D341Med (cell line): ENCODE measurements around the gene SIRT7.

Source experiments
- DNase-seq: peaks from one replicate; pipeline ENCODE4 v3.0.0; 2012; ENCODE audit warnings: low spot score

Gene SIRT7

DNA sequence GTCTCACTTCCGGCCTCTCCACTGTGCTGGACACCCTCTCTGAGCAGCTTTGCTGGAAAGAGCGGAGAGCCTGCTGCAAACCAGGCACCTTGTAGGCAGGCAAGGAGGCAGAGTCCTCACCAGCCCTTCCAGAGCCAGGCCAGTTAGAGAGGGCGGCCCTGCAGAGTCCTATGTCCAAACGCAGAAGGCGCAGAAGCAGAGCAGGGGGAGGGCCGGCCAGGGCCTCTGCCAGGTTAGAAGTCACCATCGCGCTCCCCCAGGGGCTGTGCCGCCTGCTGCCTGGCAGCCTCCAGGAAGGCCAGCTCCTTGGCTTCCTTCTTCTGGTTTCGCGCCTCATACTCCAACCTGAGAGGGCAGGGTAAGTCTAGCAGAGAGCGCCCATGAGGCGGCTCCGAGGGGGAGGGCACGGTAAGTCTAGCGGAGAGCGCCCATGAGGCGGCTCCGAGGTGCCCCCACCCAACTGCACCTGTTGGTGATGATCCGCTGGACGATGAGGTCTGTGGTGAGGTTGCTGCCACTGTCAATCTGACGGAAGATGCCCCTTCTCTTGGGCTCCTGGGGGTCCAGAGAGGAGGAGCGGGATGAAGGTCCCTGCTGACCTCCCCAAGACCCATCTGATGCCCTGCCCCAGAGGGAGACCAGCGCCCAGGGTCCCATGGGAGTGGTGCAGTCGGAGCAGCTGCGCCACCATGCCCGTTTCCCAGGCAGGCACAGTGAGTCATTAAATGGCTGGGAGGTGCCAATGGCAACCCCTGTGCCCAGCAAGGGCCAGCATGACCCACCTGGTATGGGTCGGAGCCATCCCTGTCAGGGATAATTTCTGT is 13.2 kb downstream of the SIRT7 start:
- DNase-seq, result no peak

DNA sequence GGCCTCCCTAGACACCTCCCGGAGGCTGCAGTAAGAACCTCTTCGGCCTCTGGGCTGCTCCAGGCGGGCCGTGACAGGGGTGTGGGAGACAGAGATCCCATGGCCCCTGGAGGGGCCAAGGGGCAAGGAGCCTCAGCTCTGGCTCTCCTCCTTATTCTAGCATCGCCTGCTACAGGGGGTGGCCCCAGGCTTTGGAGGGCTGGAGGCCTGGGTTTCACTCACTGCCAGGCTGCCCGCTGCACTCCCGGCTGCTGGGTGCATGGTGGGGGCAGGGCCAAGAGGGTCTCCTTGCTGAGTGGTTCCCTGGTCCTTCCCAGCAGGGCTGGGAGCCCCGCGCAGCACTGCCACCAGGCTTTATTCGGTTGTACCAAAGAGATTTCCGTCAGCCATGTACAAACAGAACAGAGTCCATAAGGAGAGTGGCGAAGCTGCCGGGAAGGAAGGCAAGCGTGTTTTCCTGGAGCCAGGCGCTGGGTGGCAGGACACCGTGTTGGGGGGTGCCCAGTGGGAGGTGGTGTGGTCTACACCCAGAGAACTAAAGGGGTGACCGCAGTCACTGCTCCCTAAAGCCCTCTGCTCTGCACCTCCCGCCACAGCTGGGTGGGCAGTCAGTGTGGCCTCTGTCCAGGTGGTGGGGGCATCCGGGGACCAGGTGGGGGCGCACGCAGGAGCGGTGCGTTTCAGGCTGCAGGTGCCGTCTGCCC is 13.9 kb downstream of the SIRT7 start:
- no peak for DNase-seq

DNA sequence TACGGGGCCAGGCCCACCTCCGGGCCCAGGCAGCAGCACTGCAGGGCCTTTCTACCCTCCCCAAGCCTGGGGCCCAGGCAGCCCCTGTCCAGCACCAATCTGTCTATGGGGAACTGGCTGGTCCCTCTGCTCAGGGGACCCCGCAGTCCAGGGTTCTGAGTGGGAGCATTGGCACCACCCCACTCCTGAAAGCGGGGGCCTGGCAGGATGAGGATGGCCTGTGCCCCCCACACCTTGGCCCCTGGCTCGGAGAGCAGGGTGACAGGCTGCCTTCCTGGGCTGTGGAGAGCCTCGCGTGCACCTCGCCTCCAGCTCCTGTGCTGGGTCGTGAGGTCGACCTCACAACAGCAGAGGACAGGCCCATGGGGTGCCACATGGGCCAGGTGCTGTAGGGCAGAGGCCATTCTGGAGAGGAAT is 14.6 kb downstream of the SIRT7 start:
- no peak for DNase-seq

DNA sequence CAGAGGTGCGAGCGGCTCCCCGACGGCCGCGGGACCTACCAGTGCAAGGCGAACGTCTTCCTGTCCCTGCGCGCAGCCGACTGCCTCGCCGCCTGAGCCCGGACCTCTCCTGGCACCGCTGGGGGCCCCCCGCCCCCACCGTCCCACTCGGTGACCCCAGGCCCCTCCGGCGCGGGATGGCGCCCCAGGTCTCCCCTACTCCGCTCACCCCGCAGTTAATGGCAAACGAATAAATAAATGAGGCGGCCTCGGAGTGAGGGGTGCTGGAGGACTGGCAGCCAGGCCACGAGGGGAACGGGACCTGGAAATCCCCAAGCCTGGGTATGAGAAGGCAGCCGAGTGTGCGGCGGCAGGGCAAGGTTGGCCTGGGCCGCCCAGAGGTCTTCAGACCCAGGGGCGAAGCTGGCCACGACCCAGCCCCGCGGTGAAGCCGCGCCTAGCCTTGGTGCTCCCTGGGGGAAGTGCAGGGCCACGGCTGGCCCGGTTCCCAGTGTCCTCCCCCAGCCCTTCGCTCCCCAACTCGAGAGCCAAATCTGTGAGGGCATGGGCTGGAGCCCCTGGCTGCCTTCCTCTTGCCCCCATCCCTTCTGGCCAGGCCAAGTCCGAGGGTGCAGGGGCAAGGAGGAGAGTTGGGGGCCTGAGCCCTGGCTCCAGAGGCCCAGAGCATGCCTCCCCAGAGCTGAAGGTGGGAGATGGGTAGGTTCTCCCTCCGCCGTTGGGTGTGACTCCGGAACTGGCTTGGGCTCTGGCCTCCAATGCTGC is 15.1 kb downstream of the SIRT7 start:
- DNase-seq, result no peak

DNA sequence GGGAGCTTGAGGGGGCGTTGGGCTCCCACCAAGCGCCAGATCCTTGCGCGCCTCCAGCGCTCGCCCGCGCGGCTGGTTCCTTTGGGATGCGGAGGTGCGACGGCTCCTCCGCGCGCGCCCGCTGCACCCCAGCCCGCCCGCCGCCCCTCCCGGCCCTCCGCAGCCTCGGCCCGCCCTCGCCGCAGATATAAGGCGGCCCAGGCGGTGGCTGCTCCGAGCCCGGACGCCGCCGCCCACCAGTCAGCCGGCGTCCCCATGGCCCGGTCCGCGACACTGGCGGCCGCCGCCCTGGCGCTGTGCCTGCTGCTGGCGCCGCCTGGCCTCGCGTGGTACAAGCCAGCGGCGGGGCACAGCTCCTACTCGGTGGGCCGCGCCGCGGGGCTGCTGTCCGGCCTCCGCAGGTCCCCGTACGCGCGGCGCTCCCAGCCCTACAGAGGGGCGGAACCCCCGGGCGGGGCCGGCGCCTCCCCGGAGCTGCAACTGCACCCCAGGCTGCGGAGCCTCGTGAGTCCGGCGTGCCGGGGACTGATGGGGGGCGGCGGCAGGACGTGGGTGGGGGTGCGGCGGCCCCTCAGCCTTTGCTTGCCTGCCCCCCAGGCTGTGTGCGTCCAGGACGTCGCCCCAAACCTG is 15.8 kb downstream of the SIRT7 start, which contains the start of gene NPB:
Gene NPB (plus strand): TSS at position 216 of the 630 bp plus-strand sequence. CDS start 40 bp downstream, at position 256.
- peak; percentile 65 for DNase-seq

DNA sequence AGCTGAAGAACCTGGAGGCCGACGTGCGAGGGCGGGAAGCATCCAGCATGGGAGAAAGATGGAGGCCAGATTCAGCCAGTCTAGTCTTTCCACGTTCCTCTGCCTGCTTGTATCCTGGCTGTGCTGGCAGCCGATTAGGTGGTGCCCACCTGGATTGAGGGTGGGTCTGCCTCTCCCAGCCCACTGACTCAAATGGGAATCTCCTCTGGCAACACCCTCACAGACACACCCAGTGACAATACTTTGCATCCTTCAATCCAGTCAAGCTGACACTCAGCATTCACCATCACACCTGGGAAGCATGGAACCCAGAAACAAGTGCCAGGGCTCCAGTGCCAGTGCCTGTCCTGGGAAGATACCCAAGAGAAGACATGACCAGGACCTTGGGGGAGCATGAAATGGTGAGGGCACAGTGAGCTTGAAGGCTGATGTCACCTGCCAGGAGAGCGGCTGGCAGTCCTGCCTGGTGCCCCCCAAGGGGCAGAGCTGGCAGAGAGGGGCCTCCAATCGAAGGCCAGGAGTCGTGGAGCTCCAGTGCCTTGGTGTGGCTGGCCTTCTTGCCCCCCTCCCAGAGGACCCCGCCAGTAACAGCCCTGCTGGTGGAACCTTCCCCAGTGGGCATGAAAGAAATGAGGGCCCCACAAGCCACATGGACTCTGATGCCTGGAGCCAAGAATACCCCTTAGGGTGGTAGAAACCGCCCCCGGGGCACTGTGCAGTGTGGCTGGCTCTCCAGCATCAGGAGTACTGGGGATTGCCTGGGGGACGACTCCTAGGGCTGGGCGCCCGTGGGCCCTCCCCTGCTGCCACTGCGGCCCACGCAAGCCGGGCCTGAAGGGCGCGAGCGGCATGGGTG is 16.6 kb downstream of the SIRT7 start:
- DNase-seq, result no peak

DNA sequence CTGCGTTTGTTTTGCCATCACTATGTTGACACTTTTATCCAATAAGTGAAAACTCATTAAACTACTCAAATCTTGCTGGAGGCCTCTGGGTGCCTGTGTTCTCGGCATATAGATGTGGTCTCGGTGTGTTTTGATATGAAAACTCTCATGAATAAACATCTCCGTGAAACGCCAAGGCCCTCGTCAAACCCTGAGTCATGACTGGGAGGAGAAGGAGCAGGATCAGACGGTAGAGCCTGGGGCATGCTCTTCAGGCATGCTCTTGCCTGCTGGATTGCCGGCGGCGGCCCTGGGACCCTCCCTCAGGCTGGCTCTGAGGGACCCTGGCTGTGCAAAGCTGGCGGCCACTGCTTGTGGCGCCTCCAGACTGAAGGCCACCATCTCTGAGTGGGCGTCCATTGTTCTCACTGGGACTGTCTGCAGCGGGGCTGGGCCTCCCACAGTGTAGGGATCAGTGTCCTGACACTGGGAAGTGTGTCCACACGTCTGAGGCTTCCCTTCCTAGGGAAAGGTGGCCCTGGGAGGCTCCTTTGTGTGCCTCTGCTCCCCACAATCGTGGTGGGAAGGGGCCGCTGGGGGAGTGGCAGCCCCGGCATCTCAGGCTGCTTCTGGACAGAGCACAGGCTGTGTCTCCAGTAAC is 17.7 kb downstream of the SIRT7 start:
- no peak for DNase-seq

DNA sequence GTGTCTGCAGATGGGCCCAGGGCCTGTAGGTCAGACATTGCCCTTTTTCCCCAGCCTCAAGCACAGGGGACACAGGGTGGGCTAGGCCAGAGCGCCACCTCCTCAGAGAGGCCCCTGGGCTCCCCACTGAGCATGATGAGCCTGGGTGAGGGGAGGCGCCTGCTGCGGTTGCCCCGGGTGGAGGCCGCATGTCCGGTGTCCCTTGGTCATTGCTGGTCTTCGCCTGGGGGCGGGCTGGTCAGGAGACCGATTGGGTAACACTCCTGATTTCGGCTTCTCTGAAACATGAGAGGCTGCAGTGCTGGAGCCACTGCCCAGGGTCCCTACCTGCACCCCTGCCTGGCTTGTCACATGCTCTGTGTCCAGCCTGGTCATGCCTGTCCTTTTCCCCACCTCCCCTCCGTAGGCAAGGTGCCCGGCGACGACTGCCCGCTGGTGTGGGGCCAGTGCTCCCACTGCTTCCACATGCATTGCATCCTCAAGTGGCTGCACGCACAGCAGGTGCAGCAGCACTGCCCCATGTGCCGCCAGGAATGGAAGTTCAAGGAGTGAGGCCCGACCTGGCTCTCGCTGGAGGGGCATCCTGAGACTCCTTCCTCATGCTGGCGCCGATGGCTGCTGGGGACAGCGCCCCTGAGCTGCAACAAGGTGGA is 18.3 kb downstream of the SIRT7 start:
- no peak for DNase-seq

DNA sequence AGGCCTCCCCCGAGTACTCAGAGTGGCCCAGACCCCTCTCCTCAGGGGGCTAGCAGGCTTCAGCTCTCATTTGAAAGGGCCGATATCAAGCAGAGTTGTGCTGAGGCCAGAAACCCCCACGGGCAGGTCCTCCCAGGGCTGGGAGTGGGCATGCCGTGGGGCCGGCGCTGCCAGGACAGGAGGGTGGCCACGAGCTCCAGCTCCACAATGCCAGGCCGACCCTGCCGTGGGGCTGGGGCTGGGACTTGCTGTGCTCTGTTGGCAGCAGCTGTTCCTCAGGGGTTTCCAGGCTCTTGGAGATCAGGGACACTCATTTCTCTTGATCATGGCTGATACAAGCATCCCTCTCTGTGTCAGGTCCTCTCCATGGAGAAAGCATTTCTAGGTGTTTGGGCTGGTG is 19.1 kb downstream of the SIRT7 start:
- DNase-seq, result no peak

DNA sequence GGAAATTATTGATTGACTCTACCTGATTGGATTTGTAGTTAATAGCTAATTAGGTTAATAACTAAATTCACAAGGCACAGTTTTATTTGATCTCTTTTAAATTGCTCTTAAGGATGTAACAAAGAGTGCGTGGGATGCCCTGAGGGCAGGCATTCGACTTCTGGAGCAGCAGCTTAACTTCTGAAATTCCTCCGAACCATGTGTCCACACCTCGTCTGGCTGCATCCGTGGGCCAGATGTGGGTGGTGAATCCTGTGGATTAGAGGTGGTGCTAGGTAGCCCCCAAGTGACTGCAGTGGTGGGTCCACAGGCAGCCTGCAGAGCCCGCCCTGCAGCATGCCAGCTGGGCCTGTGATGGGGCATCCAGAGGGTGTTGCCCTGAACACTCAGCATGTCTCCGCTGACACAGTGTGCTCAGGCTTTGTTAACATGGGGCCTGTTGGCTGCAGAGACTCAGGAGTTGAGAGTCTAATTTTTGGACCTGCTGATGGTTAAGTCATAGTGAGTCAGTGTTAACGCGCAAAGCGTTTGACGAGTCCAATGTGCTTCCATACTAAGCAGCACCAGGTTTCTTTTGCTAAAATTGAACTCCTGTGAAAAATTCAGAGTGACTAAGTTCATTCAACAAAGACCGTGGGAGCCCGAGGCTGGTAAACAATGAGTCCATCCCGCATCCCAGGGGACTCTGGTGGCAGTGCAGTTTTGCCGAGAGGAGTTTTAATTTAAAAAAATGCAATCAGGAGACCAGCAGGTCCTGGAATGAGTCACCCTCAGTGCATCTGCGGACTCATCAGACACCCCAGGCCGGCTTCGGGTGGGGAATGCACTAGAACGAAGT is 19.7 kb downstream of the SIRT7 start:
- DNase-seq, result no peak

DNA sequence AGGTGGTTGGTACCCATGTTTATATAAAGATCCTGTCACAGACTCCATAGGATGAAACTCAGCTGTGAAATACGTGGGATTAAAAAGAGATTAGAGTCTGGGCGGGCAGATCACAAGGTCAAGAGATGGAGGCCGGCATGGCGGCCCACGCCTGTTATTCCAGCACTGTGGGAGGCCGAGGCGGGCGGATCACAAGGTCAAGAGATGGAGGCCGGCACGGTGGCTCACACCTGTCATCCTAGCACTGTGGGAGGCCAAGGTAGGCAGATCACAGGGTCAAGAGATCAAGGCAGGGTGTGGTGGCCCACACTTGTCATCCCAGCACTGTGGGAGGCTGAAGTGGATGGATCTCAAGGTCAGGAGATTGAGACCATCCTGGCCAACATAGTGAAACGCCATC is 22.6 kb downstream of the SIRT7 start:
- DNase-seq, result no peak

DNA sequence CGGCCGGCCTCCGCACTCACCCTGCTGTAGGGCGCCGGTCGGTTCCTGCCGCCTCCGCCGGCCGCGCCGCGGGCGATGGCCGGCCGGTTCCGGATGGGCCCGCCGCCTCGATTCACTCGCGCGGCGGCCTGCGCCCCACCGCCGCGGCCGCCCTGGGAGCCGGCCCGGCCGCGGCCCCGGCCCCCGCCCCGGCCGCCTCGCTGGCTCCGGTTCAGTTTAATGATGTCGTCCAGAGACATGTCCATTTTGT is 26.7 kb downstream of the SIRT7 start:
- no peak for DNase-seq

DNA sequence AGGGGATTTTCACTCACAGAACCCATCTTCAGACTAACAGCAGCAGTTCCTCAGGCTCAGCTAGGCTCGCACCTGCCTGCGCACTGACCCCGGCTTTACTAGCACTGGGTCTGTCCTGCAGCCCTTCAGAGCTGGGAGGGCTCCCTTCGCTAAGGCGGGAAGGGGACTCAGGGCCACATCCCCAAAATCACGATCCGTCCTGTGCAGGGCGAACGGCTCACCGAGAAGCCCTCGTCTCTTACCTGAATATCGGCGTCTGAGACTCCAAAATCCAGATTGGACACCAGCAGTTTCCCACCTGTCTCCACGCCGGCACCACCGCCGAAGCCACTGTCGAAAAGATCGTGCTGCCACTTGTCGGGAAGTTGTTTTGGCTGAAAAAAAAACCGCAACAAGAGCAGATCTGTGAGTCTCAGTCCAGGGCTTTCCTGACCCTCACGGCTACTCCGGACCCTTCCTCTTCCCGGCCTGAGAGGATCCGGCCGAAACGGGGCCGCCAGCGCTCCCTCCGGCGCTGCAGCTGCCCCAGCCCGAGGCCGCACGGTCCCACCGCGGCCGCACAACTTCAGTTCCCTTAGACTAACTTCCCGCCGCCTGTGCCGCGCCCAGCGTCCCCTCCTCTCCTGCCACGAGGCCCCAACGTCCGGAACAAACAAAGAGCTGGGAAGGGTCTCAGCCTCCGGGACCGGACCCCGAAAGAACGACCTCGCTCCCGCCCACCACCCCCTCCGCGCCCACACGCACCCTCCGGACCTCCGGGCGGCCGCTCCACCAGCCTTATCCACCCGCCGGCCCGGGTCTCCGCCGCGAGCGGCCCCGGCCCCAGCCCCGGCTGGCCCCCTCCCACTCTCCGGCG is 27.3 kb downstream of the SIRT7 start:
- DNase-seq, result peak; percentile 63

DNA sequence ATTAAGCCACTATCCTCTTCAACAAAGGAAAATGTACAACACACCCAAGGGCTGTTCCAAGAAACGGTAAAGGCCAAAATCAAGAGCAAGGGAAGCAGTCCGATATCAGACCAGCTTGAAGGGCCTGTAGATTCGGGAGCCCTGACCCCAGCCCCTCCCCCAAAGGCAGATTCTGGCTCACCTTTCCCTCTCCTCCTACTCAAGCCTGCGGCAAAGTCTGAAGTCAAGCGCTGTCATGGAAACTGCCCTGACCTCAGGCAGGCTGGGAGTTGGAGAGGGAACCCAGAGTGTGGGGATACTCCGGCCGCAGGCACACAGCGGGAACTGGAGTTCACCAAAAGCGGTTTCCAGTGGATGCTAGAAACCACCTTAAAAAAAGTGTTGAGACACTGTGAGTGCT is 28.4 kb downstream of the SIRT7 start:
- no peak for DNase-seq

DNA sequence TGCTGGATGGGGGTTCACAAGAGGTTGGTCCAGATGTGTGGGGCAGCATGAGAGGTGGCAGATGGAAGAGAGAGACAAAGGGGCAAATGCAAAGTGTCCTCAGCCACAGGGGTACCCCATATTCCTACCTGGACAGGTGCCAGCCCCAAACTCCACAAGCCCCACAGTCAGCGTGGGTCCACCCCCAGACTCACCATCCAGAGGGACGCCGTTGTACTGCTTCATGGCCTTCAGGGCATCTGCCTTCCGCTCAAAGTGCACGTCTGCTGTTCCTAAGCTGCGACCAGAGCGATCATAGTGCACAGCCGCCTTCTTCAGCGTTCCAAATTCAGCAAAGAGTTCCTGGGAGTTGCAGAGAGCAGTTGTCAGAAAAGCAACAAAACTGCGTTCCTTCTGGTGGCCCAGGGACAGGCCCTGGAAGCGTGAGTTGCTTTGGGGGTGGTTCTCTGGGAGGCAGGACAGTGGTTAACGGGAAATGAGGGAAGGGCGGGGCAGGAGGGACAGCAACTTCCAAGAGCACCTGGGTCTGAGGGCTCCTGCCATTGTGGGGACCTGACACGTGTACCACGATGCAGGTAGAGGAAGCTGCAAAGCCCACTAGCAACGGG is 28.9 kb downstream of the SIRT7 start:
- DNase-seq, result no peak

DNA sequence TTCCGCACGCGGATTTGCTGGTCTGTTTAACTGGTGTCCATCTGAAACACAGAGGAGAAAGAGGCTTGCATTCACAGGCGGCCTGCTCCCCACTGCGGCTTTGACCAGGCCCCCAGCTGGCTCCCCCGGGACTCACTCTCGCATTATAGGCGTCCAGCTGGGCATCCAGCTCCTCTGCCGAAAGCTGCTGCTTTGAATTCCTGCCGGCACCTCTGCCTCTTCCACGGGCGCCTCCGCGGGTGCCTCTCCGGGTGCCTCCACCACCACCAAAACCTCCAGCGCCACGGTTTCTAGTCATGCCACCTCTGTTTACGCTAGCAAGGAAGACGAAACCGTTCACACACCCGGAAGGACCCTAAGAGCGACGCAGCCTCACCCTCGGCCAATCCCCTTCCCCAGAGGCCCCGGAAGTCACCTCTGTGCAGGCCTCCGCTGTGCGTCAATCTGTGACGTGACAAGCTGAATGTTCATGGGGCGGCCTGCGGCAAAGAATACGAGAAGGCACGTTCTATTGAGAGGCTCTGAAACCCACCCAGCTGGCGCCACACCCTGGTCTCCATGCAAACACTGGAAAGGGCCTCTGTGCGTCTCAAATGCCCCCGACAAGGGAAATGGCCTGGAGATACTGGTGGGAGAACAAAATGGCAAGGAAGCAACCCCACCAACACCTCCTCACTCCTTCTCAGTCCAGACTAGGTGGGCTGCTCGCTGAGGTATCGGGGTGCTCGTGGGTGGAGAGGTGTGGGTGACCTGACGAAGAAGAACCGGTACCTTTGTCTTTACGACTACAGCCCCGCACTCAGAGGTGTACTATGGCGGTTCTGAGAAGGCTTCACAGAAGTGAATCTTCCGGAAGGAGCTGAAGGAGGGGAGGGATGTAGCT is 29.6 kb downstream of the SIRT7 start:
- DNase-seq, result no peak

DNA sequence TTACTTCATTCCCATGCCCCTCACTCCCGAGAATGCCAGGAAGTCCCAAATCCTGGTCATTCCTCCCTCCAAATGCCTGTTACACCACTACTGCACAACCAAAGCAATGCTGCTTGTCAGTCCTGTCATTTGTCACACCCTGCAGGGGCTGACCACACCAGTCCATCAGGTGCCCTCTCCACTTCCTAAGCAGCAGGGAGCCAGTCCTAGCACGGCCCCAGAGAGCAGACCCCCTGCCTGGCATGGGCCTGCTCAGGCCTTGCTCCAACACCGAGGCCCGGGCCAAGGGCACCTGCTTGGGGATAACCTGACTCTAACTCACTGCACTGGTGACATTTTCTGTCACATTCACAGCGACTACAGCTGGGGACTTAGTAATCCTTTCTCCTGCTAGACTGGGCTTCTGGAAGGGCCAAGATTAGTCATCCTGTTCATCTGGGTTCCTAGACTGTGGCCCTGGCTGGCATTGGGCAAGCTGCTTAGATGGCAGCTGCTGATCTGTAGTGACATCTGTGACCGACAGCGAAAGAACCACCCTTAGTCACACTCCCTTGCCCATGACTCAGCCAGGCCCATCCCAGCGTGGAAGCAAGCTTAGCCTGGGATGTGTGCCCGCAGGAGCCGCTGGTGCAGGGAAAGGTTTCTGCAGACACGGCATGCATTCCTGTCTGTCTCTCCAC is 32.0 kb downstream of the SIRT7 start:
- peak; percentile 79 for DNase-seq
